Fibroblast of skin of left biceps (primary cell): ENCODE results near the gene HOXC11.

Experiments used
- DNase-seq, 2 experiments: peaks; one replicate each; pipeline ENCODE4 v3.0.0-alpha.2; 2013; ENCODE audit warnings: low read depth in 2 of 2

The HOXC11 gene

GRCh38 chr12:53984901-53985691, 12.2 kb downstream of the HOXC11 start, which contains the start of gene HOXC10:
Gene HOXC10, plus strand, starts transcription at chr12:53985146. Its CDS starts 114 bp downstream, at chr12:53985260.
- DNase-seq = peak; percentile 65 to 75

- DNase-seq = no peak
Measured at GRCh38 chr12:53985692-53985993, 12.7 kb downstream of the HOXC11 start.

DNA sequence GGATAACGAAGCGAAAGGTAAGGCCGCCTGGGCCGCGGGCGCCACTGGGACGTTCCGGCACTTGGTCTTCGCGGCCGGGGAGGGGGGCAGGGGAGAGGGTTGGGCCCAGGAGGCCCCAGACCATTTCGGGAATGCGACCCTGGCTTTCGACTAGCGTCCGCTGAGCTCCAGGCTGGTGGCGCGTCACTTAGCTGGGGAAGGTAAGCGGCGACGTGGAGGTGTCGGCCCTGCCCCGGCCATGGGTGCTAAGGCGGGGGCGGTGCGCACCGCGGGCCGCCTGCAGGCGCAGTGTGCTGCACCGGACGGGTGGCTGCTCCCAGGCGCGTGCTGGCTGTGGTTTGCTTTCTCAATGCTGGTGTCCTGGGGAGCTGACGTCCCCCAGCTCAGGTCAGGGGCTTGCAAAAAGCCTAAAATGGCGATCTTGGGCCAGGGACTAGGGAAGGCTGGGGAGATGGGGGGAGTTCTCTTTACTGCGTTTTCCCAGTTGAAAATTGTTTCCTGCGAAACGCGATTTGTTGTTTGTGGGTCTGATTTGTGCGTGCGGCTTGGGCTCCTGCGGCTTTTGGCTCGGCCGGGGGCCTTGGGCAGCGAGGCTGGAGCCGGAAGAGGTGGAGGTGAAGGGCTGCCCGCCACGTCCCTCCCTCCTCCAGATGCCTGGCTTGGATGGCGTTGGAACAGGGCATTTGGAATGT, 13.2 kb downstream of the HOXC11 start:
- DNase-seq = no peak

- no peak for DNase-seq
Measured at GRCh38 chr12:53986686-53987483, 14.0 kb downstream of the HOXC11 start.

- no peak for DNase-seq
Measured at GRCh38 chr12:53987787-53988230, 14.9 kb downstream of the HOXC11 start.

DNA sequence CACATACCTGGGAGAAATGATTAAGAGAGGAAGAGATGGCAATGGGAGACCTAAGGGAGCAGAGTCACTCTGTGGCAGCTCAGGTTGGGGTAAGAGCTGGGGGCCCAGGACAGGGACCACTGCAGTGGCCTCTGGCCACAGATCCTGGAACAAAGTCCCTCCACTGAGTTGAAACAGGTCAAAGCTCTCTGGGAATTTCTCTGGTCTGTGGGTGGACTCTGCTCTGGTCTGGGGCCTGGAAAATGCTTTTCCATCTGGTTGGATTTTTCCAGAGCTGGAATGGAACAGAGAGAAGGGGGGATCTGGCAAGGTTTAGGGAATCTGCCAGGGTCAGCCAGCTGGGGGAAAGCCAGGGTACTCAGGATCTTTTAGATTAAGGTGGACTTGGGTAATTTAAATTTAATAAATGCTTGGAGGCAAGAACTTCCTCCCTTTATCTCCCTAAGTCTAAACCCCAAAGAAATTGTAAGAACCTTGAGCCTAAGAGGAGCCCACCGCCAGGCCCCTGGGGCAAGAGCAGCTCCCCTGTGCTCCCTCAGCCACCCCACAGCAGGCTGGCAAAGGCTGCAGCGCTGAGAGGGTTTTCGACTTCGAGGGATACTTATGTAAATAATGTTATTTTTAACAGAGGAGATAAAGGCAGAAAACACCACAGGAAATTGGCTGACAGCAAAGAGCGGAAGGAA, 15.8 kb downstream of the HOXC11 start:
- no peak for DNase-seq

- no peak for DNase-seq
Measured at GRCh38 chr12:53989227-53990113, 16.5 kb downstream of the HOXC11 start.

GRCh38 chr12:53990311-53991076, 17.6 kb downstream of the HOXC11 start:
- no peak for DNase-seq

GRCh38 chr12:53991077-53991460, 18.1 kb downstream of the HOXC11 start:
- DNase-seq = no peak

GRCh38 chr12:53992377-53992889, 19.5 kb downstream of the HOXC11 start:
- no peak for DNase-seq

GRCh38 chr12:53993162-53994008, 20.5 kb downstream of the HOXC11 start:
- DNase-seq = no peak

GRCh38 chr12:53994009-53994263, 21.0 kb downstream of the HOXC11 start:
- no peak for DNase-seq

DNA sequence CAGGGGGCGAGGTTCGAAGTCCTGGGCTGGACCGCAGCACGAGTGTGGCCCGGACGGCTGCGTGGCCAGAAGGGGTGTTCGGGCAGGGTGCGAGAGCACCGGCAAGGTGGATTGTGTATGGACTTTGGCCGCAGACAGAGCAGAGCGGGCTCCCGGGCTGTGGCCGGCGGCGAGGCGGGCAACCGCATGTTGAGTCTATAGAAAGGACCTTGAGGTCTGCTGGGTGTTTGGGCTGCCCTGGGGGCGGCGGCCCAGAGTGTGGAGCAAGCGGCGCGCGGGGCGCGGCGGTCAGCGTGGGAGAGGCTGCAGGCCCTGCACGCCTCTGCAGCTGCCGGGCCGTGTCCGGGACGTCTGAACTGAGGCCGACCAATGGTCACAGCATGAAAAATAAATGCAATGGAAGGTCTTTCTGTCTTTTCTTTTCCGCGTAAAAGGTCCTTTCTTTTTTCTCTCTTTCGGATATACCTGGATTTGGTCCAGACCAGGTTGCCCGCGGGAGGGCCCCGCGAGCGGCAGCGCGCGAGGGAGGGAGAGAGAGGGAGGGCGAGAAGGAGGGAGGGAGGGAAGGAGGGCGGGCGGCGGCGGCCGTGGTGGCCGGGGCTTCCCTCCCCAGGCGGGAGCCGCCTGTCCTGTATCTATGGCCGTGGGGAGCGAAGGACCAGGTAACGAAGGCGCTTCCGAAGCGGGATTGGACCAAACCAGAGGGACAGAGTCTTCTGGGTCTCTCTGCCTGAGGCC, 21.5 kb downstream of the HOXC11 start:
- DNase-seq = no peak

DNA sequence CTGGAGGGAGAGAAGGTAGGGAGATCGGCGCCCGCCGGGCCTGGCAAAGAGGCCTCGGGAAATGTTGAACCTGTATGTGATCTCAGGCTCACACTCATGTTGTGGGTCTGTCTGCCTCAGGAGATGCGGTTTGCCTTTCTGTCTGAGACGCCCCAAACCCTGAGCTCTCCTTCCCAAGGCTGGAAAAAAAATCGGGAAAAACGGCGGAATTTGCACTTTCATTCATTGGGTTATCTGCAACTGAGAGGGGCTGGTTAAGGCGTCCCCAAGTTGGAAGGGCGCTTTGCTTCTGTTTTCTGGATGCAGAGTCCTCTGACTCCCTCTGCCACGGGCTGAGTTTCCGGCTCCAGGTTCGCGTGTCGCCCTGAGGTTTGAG, 22.1 kb downstream of the HOXC11 start:
- DNase-seq = no peak

DNA sequence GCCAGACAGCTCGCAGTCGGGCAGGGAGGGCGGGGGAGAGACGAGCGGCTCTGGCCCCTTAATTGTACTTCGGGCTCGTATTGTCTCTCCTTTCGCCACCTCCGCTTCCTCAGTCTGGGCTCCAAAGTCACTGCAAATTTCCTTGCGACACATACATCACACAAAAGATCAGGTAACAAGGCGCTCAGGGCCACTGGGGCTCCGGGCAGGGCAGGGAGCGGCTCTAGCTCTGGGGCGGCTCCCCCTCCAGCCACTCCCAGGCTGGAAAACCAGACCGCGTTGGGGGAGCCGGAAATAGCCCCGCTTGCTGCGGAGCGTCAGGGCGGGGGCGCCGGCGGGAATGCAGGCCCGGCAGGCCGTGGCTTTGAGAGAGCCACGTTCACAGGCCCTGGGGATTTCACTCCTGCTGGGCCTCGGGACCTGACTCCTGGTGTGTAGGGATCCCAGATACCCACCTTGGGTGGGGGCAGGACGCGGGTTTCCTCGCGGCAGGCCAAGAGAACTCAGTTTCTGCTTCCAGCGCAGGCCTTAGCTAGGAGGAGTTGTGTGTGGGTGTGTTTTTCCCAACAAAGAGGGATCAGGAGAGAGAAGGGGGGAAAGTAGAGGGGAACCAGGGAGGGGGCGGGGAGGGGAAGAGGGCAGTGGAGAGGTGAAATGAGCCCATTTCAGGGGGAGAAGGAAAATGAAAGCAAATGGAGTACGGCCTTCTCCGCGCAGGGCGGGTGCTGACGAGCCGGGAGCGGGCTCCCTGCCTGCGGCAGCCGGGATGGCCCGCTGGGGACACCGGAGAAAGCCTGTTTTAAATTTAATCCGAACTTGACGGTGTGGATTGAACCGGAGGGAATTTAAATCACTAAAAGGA, 22.7 kb downstream of the HOXC11 start:
- no peak for DNase-seq

DNA sequence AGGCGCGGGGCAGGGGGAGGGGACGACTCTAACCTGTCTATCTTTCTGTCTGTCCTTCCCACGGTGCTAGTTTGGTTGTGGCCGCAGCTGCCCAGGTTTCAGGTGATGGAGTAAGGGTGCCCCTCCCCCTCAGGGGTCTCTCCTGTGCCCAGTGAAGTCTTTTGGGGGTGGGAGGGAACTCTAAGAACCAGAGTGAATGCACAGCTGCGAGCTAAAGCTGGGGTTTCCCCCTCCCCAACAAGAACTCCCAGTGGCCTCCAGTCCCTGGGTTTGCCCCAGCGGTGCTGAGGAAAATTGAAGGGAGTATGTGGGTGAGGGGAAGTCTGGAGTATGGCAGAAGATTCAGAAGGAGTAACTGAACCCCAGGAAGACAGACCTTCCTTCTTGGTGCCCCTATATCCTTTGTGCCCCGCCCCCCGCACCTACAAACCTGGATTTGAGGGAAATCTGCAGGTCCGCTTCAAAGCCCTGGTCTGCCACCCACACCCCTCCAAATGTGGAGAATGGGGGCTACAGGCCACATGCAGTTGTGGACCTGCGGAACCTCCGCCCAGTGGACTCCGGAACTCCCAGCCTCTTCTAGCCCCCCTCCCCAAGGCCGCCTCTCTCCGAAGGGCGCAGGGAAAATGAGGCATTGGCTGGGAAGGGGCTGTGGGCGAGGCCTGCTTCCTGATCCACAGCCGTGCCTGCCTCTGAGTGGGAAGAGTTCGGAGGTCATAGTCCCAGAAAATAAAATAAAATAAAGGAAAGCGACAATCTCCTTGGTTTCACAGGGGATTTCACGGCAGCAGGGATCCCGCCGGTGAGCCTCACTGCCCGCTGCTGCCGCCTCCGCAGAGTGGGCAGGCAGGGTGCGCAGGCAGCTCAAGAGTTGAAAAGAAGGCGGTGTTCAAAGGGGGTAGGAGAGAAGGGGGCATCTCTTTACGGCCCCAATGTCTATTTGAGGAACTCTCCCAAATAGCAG, 23.6 kb downstream of the HOXC11 start:
- no peak for DNase-seq
